Skeletal muscle satellite cell (primary cell): ENCODE data around the gene PAQR9.

ENCODE experiments used
- H3K27me3 ChIP-seq: 2 replicates; pipeline ENCODE4 v1.7.0; 2013; ENCODE audit warnings: low read length; ENCODE audit not compliant: control insufficient read depth, insufficient read depth
- H3K36me3 ChIP-seq: 2 replicates; pipeline ENCODE4 v1.7.0; 2013; ENCODE audit warnings: mild to moderate bottlenecking, control low read depth, low read length; ENCODE audit not compliant: insufficient read depth
- H3K4me1 ChIP-seq: 2 replicates; pipeline ENCODE4 v1.7.0; 2013; ENCODE audit warnings: low read length; ENCODE audit not compliant: control insufficient read depth, insufficient read depth
- H3K4me2 ChIP-seq: 2 replicates; pipeline ENCODE4 v1.7.0; 2013; ENCODE audit warnings: mild to moderate bottlenecking, low read length
- H3K4me3 ChIP-seq: 2 replicates; pipeline ENCODE4 v1.7.0; 2013; ENCODE audit warnings: low read length
- H3K9ac ChIP-seq: 2 replicates; pipeline ENCODE4 v1.7.0; 2013; ENCODE audit warnings: mild to moderate bottlenecking, low read depth, low read length, moderate library complexity
- H3K9me3 ChIP-seq: replicated peaks from 2 replicates; pipeline ENCODE4 v1.7.0; 2013; ENCODE audit warnings: mild to moderate bottlenecking, control low read depth, low read length

PAQR9 gene

DNA sequence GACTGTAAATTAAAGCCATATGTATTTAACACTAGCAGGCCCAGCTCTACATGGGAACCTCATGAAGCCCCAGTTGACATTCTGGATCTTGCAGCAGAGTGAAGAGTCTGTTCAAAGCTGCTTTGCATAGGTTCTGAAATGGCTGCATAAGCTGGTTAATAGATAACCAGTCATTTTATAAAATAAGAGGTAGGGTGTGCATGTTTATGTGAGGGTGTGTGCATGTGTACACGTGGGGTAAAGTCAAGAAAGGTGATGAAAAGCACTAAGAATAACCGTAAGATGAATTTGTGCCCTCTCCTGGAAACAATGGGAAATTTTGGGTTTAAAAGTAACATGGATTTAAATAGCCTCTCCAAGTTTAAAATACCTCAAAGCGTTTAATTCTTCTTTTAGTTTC lies 33.0 kb downstream of the PAQR9 start:
- Histone ChIP-seq H3K4me1 (no peaks in the 10 kb centered on the region), H3K4me2 (no peak overlapping the region), H3K9me3 (no peaks in the 10 kb centered on the region), H3K27me3 (peaks cover 7% of the 10 kb centered on the region), H3K4me3 (no peak overlapping the region), H3K9ac (no peak overlapping the region), H3K36me3 (no peaks in the 10 kb centered on the region)

DNA sequence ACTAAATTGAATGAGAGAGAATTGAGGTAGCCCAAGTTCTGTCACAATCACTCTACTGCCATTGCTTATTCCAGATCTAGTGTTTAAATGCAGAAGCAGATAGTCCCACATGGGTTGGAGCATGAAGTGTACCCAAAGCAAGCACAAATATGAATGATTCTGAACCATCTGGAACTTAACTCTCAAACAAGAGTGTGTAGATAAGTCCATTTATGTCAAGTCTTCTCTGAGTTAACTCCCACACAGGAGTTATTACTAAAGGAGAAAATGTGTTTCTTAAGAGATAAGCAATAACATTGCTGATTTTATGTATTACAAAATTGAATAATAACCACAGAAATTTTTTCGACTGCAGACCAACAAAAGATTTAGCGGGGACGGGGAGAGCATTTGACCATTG lies 33.6 kb downstream of the PAQR9 start:
- no peak overlapping the region for H3K4me2 ChIP-seq

DNA sequence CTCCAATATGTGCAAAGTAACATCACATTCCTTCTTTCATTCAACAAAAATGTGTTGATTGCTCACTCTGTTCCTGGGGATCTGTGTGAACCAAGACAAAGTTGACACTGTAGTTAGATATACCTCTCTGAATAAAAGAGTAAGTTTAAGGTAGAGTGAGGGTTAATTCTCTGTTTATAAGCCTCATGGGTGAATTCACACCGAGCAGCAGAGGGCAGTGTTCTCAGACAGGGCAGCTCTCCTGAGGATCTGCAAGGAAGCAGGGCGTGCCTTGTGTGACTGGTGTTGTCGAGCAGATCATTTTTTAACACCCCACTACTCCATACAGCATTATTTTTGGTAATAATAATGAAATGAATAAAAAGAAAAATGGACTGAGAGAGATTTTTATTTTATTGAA lies 34.4 kb downstream of the PAQR9 start:
- Histone ChIP-seq H3K9me3 (no peaks in the 10 kb centered on the region), H3K4me2 (no peak overlapping the region), H3K4me3 (no peak overlapping the region), H3K4me1 (no peaks in the 10 kb centered on the region), H3K9ac (no peak overlapping the region), H3K36me3 (no peaks in the 10 kb centered on the region), H3K27me3 (peaks cover 7% of the 10 kb centered on the region)

More for the DNA sequence above, 33.6 kb downstream of the PAQR9 start:
- peaks cover 7% of the 10 kb centered on the region for H3K27me3 ChIP-seq
- no peaks in the 10 kb centered on the region for H3K9me3 ChIP-seq
- H3K4me1 ChIP-seq: no peaks in the 10 kb centered on the region
- no peak overlapping the region for H3K4me3 ChIP-seq
- no peaks in the 10 kb centered on the region for H3K36me3 ChIP-seq
- no peak overlapping the region for H3K9ac ChIP-seq

DNA sequence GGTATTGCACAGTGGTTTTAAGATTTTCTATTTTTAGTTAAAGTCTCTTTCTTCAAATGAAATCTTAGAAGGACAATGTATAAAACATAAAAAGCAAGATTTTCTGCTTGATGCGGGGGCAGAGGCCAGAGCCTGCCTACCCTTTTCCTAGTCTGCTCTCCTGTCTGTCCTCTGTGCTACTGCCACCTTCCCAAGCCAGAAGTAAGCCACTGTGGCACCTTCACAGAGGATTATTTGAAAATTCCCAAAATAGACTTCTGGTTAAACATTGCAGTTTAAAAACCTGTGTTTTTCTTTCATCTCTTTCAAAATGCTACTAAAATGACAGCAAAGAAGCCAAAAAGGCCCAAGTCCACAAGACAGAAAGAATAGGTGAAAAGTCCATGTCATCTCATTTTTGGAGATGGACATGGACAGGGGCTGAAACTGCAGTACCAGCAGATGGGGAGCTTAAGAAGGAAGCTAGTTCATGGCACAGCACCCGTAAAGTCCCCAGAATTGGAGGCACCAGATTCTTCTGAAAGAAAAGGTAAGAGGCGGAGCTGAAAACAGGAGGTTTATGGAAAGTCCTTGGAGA lies 37.0 kb downstream of the PAQR9 start:
- peaks cover 5% of the 10 kb centered on the region for H3K27me3 ChIP-seq
- H3K9ac ChIP-seq: no peak overlapping the region
- H3K4me1 ChIP-seq: no peaks in the 10 kb centered on the region
- H3K9me3 ChIP-seq: no peaks in the 10 kb centered on the region
- no peaks in the 10 kb centered on the region for H3K36me3 ChIP-seq
- no peak overlapping the region for H3K4me3 ChIP-seq
- no peak overlapping the region for H3K4me2 ChIP-seq

DNA sequence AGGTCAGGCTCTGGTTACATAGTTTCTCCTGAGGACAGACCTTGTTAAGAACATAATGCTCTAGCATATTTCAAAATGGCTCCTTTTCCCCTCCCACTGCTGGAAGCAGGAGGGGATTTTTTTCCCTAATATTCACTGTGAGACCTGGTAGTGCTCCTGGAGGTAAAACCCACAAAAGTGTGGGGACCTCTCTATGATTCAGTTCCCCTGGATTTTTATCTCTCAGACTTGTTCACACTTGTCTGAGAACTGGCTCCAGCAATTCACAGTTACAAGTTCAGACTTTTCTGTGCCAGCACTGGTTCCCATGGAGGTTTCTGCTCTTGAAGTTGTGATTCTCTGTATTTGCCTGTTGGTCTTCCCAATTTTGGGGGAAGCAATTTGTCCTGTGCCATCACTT lies 38.3 kb downstream of the PAQR9 start:
- no peaks in the 10 kb centered on the region for H3K36me3 ChIP-seq
- no peak overlapping the region for H3K4me2 ChIP-seq
- no peak overlapping the region for H3K4me3 ChIP-seq
- no peaks in the 10 kb centered on the region for H3K9me3 ChIP-seq
- no peak overlapping the region for H3K9ac ChIP-seq
- H3K27me3 ChIP-seq: peaks cover 5% of the 10 kb centered on the region
- no peaks in the 10 kb centered on the region for H3K4me1 ChIP-seq

DNA sequence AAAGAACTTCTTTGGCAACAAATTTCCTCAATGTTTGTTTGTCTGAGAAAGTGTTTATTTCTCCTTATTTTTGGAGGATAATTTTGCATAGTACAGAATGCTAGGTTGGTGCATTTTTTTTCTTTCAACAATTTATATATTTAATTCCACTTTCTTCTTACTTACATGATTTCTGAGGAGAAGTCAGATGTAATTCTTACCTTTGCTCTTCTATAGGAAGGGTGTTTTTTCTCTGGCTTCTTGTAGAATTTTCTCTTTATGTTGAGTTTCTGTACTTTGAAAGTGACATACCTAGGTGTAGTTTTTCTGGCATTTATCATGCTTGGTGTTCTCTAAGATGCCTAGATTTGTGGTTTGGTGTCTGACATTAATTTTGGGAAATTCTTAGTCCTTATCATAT lies 39.8 kb downstream of the PAQR9 start:
- no peak overlapping the region for H3K4me3 ChIP-seq
- no peaks in the 10 kb centered on the region for H3K36me3 ChIP-seq
- H3K9me3 ChIP-seq: no peaks in the 10 kb centered on the region
- no peak overlapping the region for H3K4me2 ChIP-seq
- H3K27me3 ChIP-seq: peaks cover 5% of the 10 kb centered on the region
- H3K9ac ChIP-seq: no peak overlapping the region
- no peaks in the 10 kb centered on the region for H3K4me1 ChIP-seq

DNA sequence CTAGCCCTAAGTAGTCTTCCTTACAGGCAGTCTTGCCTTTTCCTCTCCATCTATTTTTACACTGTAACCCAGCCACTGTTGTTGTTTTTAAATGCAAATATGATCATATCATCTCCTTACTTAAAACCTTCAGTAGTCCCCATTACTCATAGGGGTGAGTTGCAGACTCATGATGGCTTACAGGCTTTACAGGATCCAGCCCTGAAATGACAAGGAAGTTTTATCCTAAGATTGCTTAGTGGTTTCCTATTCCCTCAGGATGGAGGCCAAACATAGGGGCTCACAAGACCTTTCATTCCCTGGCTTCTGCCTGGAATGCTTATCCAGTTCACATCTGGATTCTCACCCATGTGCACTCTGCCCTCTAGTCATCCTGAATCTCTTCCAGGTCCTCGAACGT lies 46.9 kb downstream of the PAQR9 start:
- H3K4me2 ChIP-seq: no peak overlapping the region
- no peaks in the 10 kb centered on the region for H3K36me3 ChIP-seq
- no peaks in the 10 kb centered on the region for H3K27me3 ChIP-seq
- H3K9me3 ChIP-seq: no peaks in the 10 kb centered on the region
- H3K4me1 ChIP-seq: peaks cover 22% of the 10 kb centered on the region
- no peak overlapping the region for H3K4me3 ChIP-seq
- no peak overlapping the region for H3K9ac ChIP-seq

DNA sequence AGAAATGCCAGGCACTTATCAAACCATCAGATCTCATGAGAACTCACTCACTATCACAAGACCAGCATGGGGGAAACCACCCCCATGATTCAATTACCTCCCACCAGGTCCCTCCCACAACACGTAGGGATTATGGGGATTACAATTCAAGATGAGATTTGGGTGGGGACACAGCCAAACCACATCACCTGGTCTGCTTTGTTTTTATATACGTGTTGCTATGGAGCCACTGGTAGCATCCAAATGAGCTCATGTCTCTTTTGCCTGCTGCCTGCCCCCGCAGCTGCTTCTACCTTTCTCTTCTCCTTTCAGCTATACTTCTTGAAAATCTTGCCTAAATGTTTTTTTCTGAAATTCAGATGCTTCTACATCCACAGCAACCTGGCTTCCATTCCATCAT lies 47.8 kb downstream of the PAQR9 start:
- Histone ChIP-seq H3K36me3 (no peaks in the 10 kb centered on the region), H3K27me3 (no peaks in the 10 kb centered on the region), H3K9me3 (no peaks in the 10 kb centered on the region), H3K4me3 (no peak overlapping the region), H3K9ac (no peak overlapping the region), H3K4me1 (peaks cover 22% of the 10 kb centered on the region), H3K4me2 (no peak overlapping the region)

DNA sequence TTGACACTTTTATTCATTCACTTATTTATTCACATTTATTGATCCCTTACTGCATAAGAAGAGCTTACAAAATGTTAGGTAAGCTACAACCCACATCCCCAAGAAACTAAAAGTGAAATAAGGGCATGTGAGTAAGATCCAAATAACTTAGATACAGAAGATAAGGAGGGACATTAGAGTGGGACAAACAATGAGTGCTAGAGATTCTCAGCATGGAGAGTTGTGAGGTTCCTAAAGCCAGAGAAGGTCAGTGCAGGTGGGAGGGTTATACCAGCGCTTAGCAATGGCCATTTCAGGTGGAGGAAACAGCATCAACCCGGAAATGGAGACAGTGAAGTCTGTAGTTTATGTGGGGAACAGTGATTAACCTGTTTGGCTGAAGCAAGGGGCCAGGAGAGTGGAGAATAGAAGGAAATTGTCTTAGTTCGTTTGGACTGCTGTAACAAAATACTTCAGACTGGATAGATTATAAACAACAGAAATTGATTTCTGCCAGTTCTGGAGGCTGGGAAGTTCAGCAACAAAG lies 49.1 kb downstream of the PAQR9 start:
- Histone ChIP-seq H3K27me3 (no peaks in the 10 kb centered on the region), H3K9ac (no peak overlapping the region), H3K4me3 (no peak overlapping the region), H3K36me3 (no peaks in the 10 kb centered on the region), H3K4me2 (no peak overlapping the region), H3K9me3 (no peaks in the 10 kb centered on the region), H3K4me1 (peaks cover 22% of the 10 kb centered on the region)

DNA sequence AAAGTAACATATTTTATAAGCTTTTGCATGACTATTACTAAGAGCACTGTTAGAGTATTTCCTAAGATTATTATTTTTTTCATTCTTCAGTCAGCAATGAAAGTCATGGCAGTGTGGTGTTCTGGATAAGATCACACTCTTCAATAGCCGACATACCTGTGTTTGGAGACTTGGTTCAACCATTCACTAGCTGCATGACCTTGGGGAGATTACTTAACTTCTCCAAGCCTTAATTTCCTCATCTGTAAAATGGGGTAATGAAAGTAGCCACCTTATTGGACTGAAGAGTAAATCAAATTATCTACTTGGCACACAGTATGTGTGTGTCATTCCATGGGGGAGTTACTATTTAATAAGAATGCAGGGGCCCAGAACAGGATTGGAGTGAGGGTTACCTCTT lies 50.0 kb downstream of the PAQR9 start:
- Histone ChIP-seq H3K9me3 (no peaks in the 10 kb centered on the region), H3K4me3 (no peak overlapping the region), H3K36me3 (no peaks in the 10 kb centered on the region), H3K4me2 (no peak overlapping the region), H3K27me3 (no peaks in the 10 kb centered on the region), H3K4me1 (peaks cover 22% of the 10 kb centered on the region), H3K9ac (no peak overlapping the region)

DNA sequence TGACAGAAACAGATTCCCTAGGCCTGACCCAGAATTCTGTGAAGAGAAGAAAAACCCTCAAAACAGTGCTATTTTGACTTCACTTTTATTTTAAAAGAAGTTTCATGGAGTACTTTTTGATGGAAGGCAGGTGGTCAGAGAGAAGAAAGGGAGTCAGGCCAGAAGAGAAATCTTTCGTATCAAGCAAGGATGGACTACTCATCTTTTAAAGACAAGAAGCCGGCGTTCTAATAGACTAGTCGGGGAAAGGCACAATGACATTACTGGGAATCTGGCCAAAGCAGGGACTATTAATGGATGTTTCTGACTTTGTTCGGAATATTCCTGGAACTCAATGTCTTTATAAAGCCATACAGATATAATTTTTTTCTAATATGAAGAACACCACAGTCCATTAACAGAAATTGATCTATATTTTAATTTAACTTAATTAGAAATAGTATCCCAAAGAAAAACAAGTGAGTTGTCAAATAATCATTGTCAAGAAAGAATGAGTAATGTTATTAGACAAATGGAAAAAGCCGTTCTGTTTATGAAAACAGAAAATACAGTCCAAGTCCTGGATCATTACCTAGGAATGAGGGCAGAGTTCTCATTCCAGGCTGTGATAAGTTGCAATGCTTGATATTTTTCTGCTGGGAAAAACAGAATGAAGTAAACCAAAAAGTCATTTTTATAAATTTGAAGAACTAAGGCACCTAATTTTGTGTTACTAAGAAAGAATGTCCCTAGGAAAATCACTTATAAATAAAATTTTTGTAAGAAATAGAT lies 50.9 kb downstream of the PAQR9 start:
- Histone ChIP-seq H3K27me3 (no peaks in the 10 kb centered on the region), H3K9ac (no peak overlapping the region), H3K4me3 (no peak overlapping the region), H3K36me3 (no peaks in the 10 kb centered on the region), H3K9me3 (no peaks in the 10 kb centered on the region), H3K4me2 (no peak overlapping the region), H3K4me1 (peaks cover 22% of the 10 kb centered on the region)
